Endothelial cell of umbilical vein (primary cell): Measurements from ENCODE around the gene EFNA2. TPM values are rescaled to one million over a fixed set of nuclear protein-coding genes. Genes with fewer than 3 reads are reported as not detected.

Source experiments
- BruUV-seq: library from RNA; stranded (reverse); fragments of 400-500 nt; replicated peaks from 2 replicates; lab custom pipeline; 2021; lab: Mats Ljungman, UMichigan
- CTCF ChIA-PET: fragments of 300-600, 350-600 bp; sonication (Branson Sonifier 250); formaldehyde crosslinking; loops from one replicate; lab custom pipeline; 2021; ENCODE audit warnings: antibody characterized with exemption, inconsistent platforms; lab: Charles Lee
- POLR2A ChIA-PET: fragments of 300-600, 350-600 bp; sonication (Branson Sonifier 250); formaldehyde crosslinking; loops from one replicate; lab custom pipeline; 2021; ENCODE audit warnings: antibody characterized with exemption, inconsistent platforms; lab: Charles Lee
- DNase-seq: peaks from one replicate; pipeline ENCODE4 v3.0.0-alpha.2; 2011; ENCODE audit warnings: low read depth, low spot score
- FAIRE-seq: peaks from 2 replicates; lab custom pipeline; 2011; peaks lifted over from hg19 to GRCh38; lab: Jason Lieb, UNC
- H2AFZ ChIP-seq: 2 replicates; pipeline ENCODE4 v1.6.0; 2012; ENCODE audit warnings: low read depth, low read length, control low read depth, inconsistent platforms
- H3K27ac ChIP-seq: 2 replicates; pipeline ENCODE4 v1.5.1; 2011; ENCODE audit warnings: low read depth, mild to moderate bottlenecking, control low read depth, low read length, moderate library complexity; ENCODE audit not compliant: insufficient read depth
- H3K27me3 ChIP-seq, 2 experiments: 2 replicates each; pipeline versions ENCODE4 v1.6.0 to v1.6.1; 2011; ENCODE audit warnings: low read length in 2 of 2, mixed read lengths in 1 of 2; ENCODE audit not compliant: control insufficient read depth in 2 of 2, insufficient read depth in 2 of 2
- H3K36me3 ChIP-seq, 2 experiments: 2 replicates in 1 of 2; 3 replicates in 1 of 2; pipeline ENCODE4 v1.5.1; 2011; ENCODE audit warnings: low read length in 2 of 2, mild to moderate bottlenecking in 1 of 2, moderate library complexity in 1 of 2; ENCODE audit not compliant: control insufficient read depth in 2 of 2, insufficient read depth in 2 of 2; ENCODE audit errors: extremely low read depth in 1 of 2
- H3K4me1 ChIP-seq: 3 replicates; pipeline ENCODE4 v1.5.1; 2011; ENCODE audit warnings: mild to moderate bottlenecking, low read length; ENCODE audit not compliant: control insufficient read depth, insufficient read depth; ENCODE audit errors: extremely low read depth
- H3K4me2 ChIP-seq: 2 replicates; pipeline ENCODE4 v1.6.1; 2011; ENCODE audit warnings: low read length, control low read depth, mixed read lengths; ENCODE audit not compliant: insufficient read depth
- H3K4me3 ChIP-seq, 3 experiments: fragments of 200-600 bp in 1 of 3; sonication (generic), shearing (Covaris generic) in 1 of 3; replicated peaks in 1 of 3; 2 replicates each; pipeline ENCODE4 v1.5.1; 2011 to 2016; ENCODE audit warnings: control low read depth in 3 of 3, low read length in 3 of 3, mild to moderate bottlenecking in 2 of 3, inconsistent platforms in 1 of 3, low read depth in 1 of 3, moderate library complexity in 1 of 3; ENCODE audit not compliant: insufficient read depth in 1 of 3
- H3K79me2 ChIP-seq: 2 replicates; pipeline ENCODE4 v1.6.0; 2012; ENCODE audit warnings: low read length, inconsistent platforms; ENCODE audit not compliant: control insufficient read depth, insufficient read depth
- H3K9ac ChIP-seq: replicated peaks from 2 replicates; pipeline ENCODE3; 2011; ENCODE audit warnings: low read length, control low read depth; ENCODE audit not compliant: insufficient read depth; ENCODE audit errors: extremely low read depth
- H3K9me1 ChIP-seq: replicated peaks from 3 replicates; pipeline ENCODE4 v1.6.0; 2011; ENCODE audit warnings: mild to moderate bottlenecking, low read length; ENCODE audit not compliant: control insufficient read depth, insufficient read depth; ENCODE audit errors: extremely low read depth
- H3K9me3 ChIP-seq: replicated peaks from 2 replicates; pipeline ENCODE4 v1.5.1; 2012; ENCODE audit warnings: low read length, inconsistent platforms; ENCODE audit not compliant: control insufficient read depth, insufficient read depth
- H4K20me1 ChIP-seq: replicated peaks from 2 replicates; pipeline ENCODE3; 2011; ENCODE audit warnings: mild to moderate bottlenecking, low read length; ENCODE audit not compliant: control insufficient read depth, insufficient read depth; ENCODE audit errors: extremely low read depth
- CTCF ChIP-seq, 2 donors: IDR thresholded peaks; 1 replicate in 1 of 2; 2 replicates in 1 of 2; pipeline ENCODE4 v1.5.1; 2011; ENCODE audit warnings: low read length in 2 of 2, mild to moderate bottlenecking in 2 of 2, moderate library complexity in 2 of 2, control low read depth in 1 of 2, inconsistent platforms in 1 of 2, low read depth in 1 of 2; ENCODE audit not compliant: insufficient read depth in 1 of 2; ENCODE audit errors: extremely low read depth in 1 of 2
- EZH2 ChIP-seq: IDR thresholded peaks from 2 replicates; pipeline ENCODE4 v1.6.1; 2012; ENCODE audit warnings: borderline replicate concordance, low read depth, mild to moderate bottlenecking, moderate library complexity, low read length, inconsistent platforms; ENCODE audit not compliant: severe bottlenecking
- FOS ChIP-seq: IDR thresholded peaks from 2 replicates; pipeline ENCODE4 v1.6.1; 2011; ENCODE audit warnings: mild to moderate bottlenecking, low read length, moderate library complexity, borderline replicate concordance; ENCODE audit not compliant: insufficient read depth
- GATA2 ChIP-seq: IDR thresholded peaks from 2 replicates; pipeline ENCODE4 v1.7.0; 2011; ENCODE audit warnings: low read depth, mild to moderate bottlenecking, moderate library complexity, mixed read lengths, low read length; ENCODE audit not compliant: insufficient read length, insufficient read depth
- JUN ChIP-seq: IDR thresholded peaks from 2 replicates; pipeline ENCODE4 v1.6.1; 2011; ENCODE audit warnings: borderline replicate concordance, low read depth; ENCODE audit not compliant: insufficient read length, insufficient read depth
- MAX ChIP-seq: IDR thresholded peaks from 2 replicates; pipeline ENCODE4 v1.6.1; 2011; ENCODE audit not compliant: insufficient read depth, insufficient read length
- MYC ChIP-seq: IDR thresholded peaks from one replicate; pipeline ENCODE4 v1.6.1; 2011; ENCODE audit warnings: mild to moderate bottlenecking, low read depth, low read length
- POLR2A ChIP-seq: IDR thresholded peaks from 2 replicates; pipeline ENCODE4 v1.6.1; 2012; ENCODE audit warnings: low read depth, mild to moderate bottlenecking, control low read depth, low read length
- POLR2AphosphoS5 ChIP-seq: IDR thresholded peaks from 2 replicates; pipeline ENCODE4 v1.6.1; 2012; ENCODE audit warnings: low read depth, mild to moderate bottlenecking, control low read depth, low read length, moderate library complexity; ENCODE audit not compliant: insufficient read depth
- dilution Hi-C: fragments of 300-500 bp; cut with MboI; formaldehyde crosslinking; loops from one replicate; pipeline ENCODE4 v1.15.0; 2019; ENCODE audit warnings: low sequenced_read_pairs; ENCODE audit not compliant: extremely low pct_ligation_motif_present
- intact Hi-C: fragments of 100-400 bp; cut with micrococcal nuclease; formaldehyde crosslinking; loops from one replicate; pipeline ENCODE4 v1.10.0; 2022
- polyA plus RNA-seq, 4 experiments: library from polyadenylated mRNA; depleted of rRNA in 3 of 4; stranded (reverse) in 3 of 4; unstranded in 1 of 4; fragments of >200 nt; gene quantifications; 2 replicates each; pipeline versions ENCODE4 v1.2.1 to v1.2.3, GENCODE V29; 2011 to 2012; ENCODE audit warnings: missing spikeins in 1 of 4
- total RNA-seq: library from RNA; stranded (reverse); gene quantifications from 2 replicates; pipeline ENCODE4 v1.2.3, GENCODE V29; 2021

Gene EFNA2
- total and polyA plus RNA-seq, 2 donors (not counting 3 experiments of a cell fraction or from before 2014, with no cell fraction given): 0.52 to 1.1 TPM

GRCh38 chr19:1300744-1301490, 15.2 kb downstream of the EFNA2 start:
- Histone ChIP-seq H3K36me3 (no peaks in the 10 kb centered on the region), H3K9ac (no peak overlapping the region), H2AFZ (no peak overlapping the region), H3K4me1 (no peaks in the 10 kb centered on the region), H3K79me2 (no peaks in the 10 kb centered on the region), H3K9me3 (no peaks in the 10 kb centered on the region), H3K4me3 (no peak overlapping the region), H3K4me2 (no peak overlapping the region), H3K27ac (no peak overlapping the region), H3K9me1 (no peaks in the 10 kb centered on the region), H4K20me1 (no peaks in the 10 kb centered on the region), H3K27me3 (no peaks in the 10 kb centered on the region)
- FAIRE-seq (no peak), DNase-seq (no peak)
- CTCF ChIA-PET: interaction anchor here (1.2 kb wide), 1 partner anchor 15 kb away, joined by 3 read pairs; no protein-coding TSS in a partner anchor
- intact Hi-C loops: no loop called here
- POLR2A ChIA-PET: no interaction called here
- no TSS peak for BruUV-seq
- dilution Hi-C loops: no loop called here
- no peak for TF ChIP-seq JUN
- no peak for TF ChIP-seq POLR2AphosphoS5
- no peak for TF ChIP-seq CTCF (IDR thresholded peaks at IDR 0.05; ENCODE audit: extremely low read depth in 1 of 2, insufficient read depth in 1 of 2, low read depth in 1 of 2, low read length in 2 of 2)
- TF ChIP-seq MAX: no peak
- TF ChIP-seq EZH2: no peak
- TF ChIP-seq FOS: no peak
- TF ChIP-seq MYC: no peak
- no peak for TF ChIP-seq GATA2
- no peak for TF ChIP-seq POLR2A
